Gastrocnemius medialis (tissue), 4 donors: ENCODE results near the gene CLP1. TPM values are rescaled to one million over a fixed set of nuclear protein-coding genes. Genes with fewer than 3 reads are reported as not detected.
"Not testable (repeated sequence)": the region's sequence is repeated elsewhere in the genome, so short reads cannot be mapped to it uniquely, and the experiment has no call there.

Experiments used
- ATAC-seq, 2 donors: fragments of 150-250 bp; one replicate each; pipeline ENCODE4 v1.9.1; 2016
- DNase-seq, 2 donors: peaks; one replicate each; pipeline ENCODE4 v3.0.0-alpha.2; 2019
- H3K27ac ChIP-seq, 4 donors: fragments of 200-600 bp; sonication (generic); 1 replicate in 1 of 4; 2 replicates in 3 of 4; pipeline ENCODE4 v1.5.1; 2016 to 2018; ENCODE audit warnings: mild to moderate bottlenecking in 2 of 4, moderate library complexity in 1 of 4
- H3K27me3 ChIP-seq, 3 donors: fragments of 200-600 bp; sonication (generic) in 2 of 3; 1 replicate in 1 of 3; 2 replicates in 2 of 3; pipeline versions ENCODE4 v1.5.1 to v1.6.0; 2016 to 2019; ENCODE audit warnings: mild to moderate bottlenecking in 1 of 3, moderate library complexity in 1 of 3
- H3K36me3 ChIP-seq, 2 donors: fragments of 200-600 bp; sonication (generic) in 1 of 2; one replicate each; pipeline ENCODE4 v1.5.1; 2017 to 2018
- H3K4me1 ChIP-seq, 2 donors: fragments of 200-600 bp; sonication (generic) in 1 of 2; one replicate each; pipeline ENCODE4 v1.5.1; 2016 to 2017; ENCODE audit warnings: mild to moderate bottlenecking in 2 of 2
- H3K4me3 ChIP-seq, 4 donors: fragments of 200-600 bp; sonication (generic) in 3 of 4; 1 replicate in 1 of 4; 2 replicates in 3 of 4; pipeline ENCODE4 v1.5.1; 2016 to 2019; ENCODE audit warnings: mild to moderate bottlenecking in 2 of 4
- H3K9me3 ChIP-seq, 3 donors: fragments of 200-600 bp; sonication (generic) in 2 of 3; 1 replicate in 1 of 3; 2 replicates in 2 of 3; pipeline ENCODE4 v1.5.1; 2016 to 2019
- POLR2A ChIP-seq, 2 donors: fragments of 450-650 bp; IDR thresholded peaks; one replicate each; pipeline ENCODE4 v1.6.1; 2017; ENCODE audit warnings: antibody characterized with exemption in 2 of 2, mild to moderate bottlenecking in 2 of 2, moderate library complexity in 2 of 2
- in situ Hi-C, 4 donors: fragments of 200-750 bp; cut with MboI; loops; one replicate each; pipeline versions ENCODE4 v1.15.0 to v1.8.0; 2017; ENCODE audit warnings: low sequenced_read_pairs in 4 of 4
- intact Hi-C: fragments of 100-400 bp; cut with DNase I; formaldehyde crosslinking; loops from one replicate; pipeline ENCODE4 v1.15.1; 2023; ENCODE audit warnings: low total_unique reads
- total RNA-seq, 4 donors: library from RNA; depleted of rRNA; stranded (reverse); fragments of >200 nt; gene quantifications; one replicate each; pipeline versions ENCODE4 v1.1.0 to v1.2.3, GENCODE V29; 2016
- TF ChIP-seq, protein P1 (sequence below), 5 experiments: fragments of 450-650 bp in 3 of 5; fragments of 200-600 bp in 2 of 5; sonication (generic) in 2 of 5; IDR thresholded peaks in 4 of 5; conservative IDR thresholded peaks in 1 of 5; 1 replicate in 4 of 5; 2 replicates in 1 of 5; pipeline ENCODE4 v1.5.1; 2016 to 2019; ENCODE audit warnings: antibody characterized with exemption in 5 of 5, mild to moderate bottlenecking in 3 of 5, moderate library complexity in 3 of 5

The CLP1 gene
- total RNA-seq, 4 donors from 2014 or later, result 10.6 to 15.3 (median 11.2) TPM

DNA sequence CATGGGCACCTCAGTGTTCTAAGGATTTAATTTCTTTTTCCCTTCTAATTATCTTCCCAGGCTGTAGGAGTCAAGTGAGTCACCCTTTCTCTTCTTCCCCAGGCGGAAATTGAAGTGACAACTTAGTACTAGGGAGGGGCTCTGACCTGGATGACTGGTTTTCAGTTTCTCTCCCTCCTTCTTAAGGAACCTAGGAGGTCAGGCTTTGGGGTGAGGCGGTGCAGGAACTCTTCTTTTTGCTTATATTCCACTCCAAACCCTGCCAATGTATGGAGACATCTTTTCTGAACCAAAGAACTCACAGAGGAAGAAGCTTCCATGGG lies 23.0 kb downstream of the CLP1 start:
- H3K9me3 ChIP-seq, result no peaks in the 10 kb centered on the region
- peaks cover 0 to 41% of the 10 kb centered on the region in 2 donors for H3K36me3 ChIP-seq
- intact Hi-C loops (no loop called here), in situ Hi-C loops (no loop called here)
- H3K4me1 ChIP-seq, result no peaks in the 10 kb centered on the region
- H3K27me3 ChIP-seq, result no peaks in the 10 kb centered on the region
- TF ChIP-seq, protein P1, sequence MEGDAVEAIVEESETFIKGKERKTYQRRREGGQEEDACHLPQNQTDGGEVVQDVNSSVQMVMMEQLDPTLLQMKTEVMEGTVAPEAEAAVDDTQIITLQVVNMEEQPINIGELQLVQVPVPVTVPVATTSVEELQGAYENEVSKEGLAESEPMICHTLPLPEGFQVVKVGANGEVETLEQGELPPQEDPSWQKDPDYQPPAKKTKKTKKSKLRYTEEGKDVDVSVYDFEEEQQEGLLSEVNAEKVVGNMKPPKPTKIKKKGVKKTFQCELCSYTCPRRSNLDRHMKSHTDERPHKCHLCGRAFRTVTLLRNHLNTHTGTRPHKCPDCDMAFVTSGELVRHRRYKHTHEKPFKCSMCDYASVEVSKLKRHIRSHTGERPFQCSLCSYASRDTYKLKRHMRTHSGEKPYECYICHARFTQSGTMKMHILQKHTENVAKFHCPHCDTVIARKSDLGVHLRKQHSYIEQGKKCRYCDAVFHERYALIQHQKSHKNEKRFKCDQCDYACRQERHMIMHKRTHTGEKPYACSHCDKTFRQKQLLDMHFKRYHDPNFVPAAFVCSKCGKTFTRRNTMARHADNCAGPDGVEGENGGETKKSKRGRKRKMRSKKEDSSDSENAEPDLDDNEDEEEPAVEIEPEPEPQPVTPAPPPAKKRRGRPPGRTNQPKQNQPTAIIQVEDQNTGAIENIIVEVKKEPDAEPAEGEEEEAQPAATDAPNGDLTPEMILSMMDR (IDR thresholded peaks at IDR 0.05 in 4 of 5, conservative IDR thresholded peaks at IDR 0.05 in 1 of 5), result no peak
- TF ChIP-seq POLR2A (IDR thresholded peaks at IDR 0.05), result no peak
- H3K27ac ChIP-seq, result no peak overlapping the region
- no peak overlapping the region for H3K4me3 ChIP-seq
- ATAC-seq (no peak), DNase-seq (no peak)

DNA sequence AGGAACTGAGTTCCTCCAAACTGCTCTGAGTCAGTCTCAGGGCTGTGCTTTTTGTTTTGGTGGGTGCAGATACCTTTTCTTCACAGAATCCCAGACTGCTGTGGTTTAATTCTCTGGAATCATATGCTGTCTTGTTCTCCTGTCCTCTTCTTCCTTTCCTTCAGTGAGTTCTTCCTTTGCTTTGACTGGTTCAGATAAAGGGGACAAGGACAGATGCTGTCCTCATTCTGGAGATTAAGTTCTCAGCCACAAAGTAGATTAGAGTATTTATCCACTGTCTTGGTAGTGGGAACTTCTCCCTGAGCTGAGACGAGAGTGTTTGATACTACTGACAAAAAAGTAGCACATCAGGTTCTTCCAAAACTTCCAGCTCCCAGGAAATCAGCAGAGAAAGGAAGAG lies 23.6 kb downstream of the CLP1 start:
- peaks cover 0 to 35% of the 10 kb centered on the region in 2 donors for H3K36me3 ChIP-seq
- in situ Hi-C loops (no loop called here), intact Hi-C loops (no loop called here)
- ATAC-seq (no peak), DNase-seq (no peak)
- no peak overlapping the region for H3K4me3 ChIP-seq
- TF ChIP-seq, protein P1 (IDR thresholded peaks at IDR 0.05 in 4 of 5, conservative IDR thresholded peaks at IDR 0.05 in 1 of 5), result no peak
- TF ChIP-seq POLR2A (IDR thresholded peaks at IDR 0.05), result no peak
- no peaks in the 10 kb centered on the region for H3K4me1 ChIP-seq
- H3K9me3 ChIP-seq, result no peaks in the 10 kb centered on the region
- H3K27me3 ChIP-seq, result no peaks in the 10 kb centered on the region
- no peak overlapping the region for H3K27ac ChIP-seq

DNA sequence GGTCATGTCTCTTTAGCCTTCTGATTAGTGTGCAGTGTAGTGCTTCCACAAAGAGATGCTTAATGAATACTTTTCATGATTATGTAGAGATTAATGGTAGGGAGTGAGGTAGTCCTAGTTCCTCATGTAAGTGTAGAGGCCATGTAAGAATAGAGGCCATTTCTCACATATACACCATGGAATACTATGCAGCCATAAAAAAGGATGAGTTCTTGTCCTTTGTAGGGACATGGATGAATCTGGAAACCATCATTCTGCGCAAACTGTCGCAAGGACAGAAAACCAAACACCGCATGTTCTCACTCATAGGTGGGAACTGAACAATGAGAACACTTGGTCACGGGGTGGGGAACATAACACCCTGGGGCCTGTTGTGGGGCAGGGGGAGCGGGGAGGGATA lies 32.9 kb downstream of the CLP1 start:
- H3K27ac ChIP-seq, ATAC-seq, H3K9me3 ChIP-seq, H3K4me3 ChIP-seq, DNase-seq, in situ Hi-C loops, intact Hi-C loops, H3K4me1 ChIP-seq, H3K27me3 ChIP-seq: not testable (repeated sequence)
- peaks cover 13 to 89% of the 10 kb centered on the region in 2 donors for H3K36me3 ChIP-seq

DNA sequence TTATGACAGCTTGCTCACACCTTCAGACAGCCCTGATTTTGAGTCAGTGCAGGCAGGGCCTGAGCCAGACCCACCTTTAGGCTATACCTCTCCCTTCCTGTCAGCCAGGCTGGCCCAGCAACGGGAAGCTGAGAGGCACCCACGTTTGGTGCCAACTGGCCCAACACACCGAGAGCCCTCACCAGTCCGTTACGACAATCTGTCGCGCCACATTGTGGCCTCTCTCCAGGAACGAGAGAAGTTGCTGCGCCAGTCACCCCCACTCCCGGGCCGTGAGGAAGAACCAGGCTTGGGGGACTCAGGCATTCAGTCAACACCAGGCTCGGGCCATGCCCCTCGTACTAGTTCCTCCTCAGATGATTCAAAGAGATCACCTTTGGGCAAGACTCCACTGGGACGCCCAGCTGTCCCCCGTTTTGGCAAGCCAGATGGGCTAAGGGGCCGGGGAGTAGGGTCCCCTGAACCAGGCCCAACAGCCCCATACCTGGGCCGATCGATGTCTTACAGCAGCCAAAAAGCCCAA lies 41.3 kb downstream of the CLP1 start:
- Histone ChIP-seq H3K36me3 (peaks cover 13 to 89% of the 10 kb centered on the region in 2 donors), H3K9me3 (no peaks in the 10 kb centered on the region), H3K27ac (no peak overlapping the region), H3K4me1 (no peaks in the 10 kb centered on the region), H3K4me3 (no peak overlapping the region), H3K27me3 (no peaks in the 10 kb centered on the region)
- in situ Hi-C loops (no loop called here), intact Hi-C loops (no loop called here)
- no peak for ATAC-seq
- TF ChIP-seq, protein P1 (IDR thresholded peaks at IDR 0.05 in 4 of 5, conservative IDR thresholded peaks at IDR 0.05 in 1 of 5), result no peak
- TF ChIP-seq POLR2A (IDR thresholded peaks at IDR 0.05), result no peak
- DNase-seq, result no peak

DNA sequence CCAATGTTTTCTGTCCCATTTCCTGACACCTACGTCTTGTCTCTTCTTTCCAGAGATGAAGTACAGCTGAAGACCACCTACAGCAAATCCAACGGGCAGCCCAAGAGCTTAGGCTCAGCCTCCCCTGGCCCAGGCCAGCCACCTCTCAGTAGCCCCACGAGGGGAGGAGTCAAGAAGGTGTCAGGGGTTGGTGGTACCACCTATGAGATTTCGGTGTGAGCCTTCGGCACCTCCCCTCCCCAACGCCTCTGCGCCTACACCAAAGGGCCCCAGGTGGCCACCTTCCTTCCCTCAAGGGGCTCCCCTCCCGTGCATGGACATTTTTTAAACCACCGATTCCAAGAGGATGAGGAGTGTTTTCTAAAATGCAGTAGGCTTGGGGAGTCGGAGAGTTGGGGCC lies 42.3 kb downstream of the CLP1 start:
- Histone ChIP-seq H3K4me3 (no peak overlapping the region), H3K4me1 (no peaks in the 10 kb centered on the region), H3K9me3 (no peaks in the 10 kb centered on the region), H3K36me3 (peaks cover 5 to 89% of the 10 kb centered on the region in 2 donors), H3K27ac (no peak overlapping the region), H3K27me3 (no peaks in the 10 kb centered on the region)
- intact Hi-C loops, result no loop called here
- ATAC-seq (no peak), DNase-seq (no peak)
- TF ChIP-seq, protein P1 (IDR thresholded peaks at IDR 0.05 in 4 of 5, conservative IDR thresholded peaks at IDR 0.05 in 1 of 5), result no peak
- no peak for TF ChIP-seq POLR2A (IDR thresholded peaks at IDR 0.05)
- in situ Hi-C loops, result loop anchor here in 1 of 4 donors (25.0 kb wide), 1 partner anchor 887 kb away; the partner anchor contains the start of genes LPXN and ZFP91
